GM23248 (cell line): Measurements from ENCODE around the gene SPINT1. TPM values are rescaled to one million over a fixed set of nuclear protein-coding genes. Genes with fewer than 3 reads are reported as not detected.

Experiments used
- DNase-seq: peaks from one replicate; pipeline ENCODE4 v3.0.0-alpha.2; 2015
- H2AFZ ChIP-seq: fragments of 200-600 bp; sonication (generic); 2 replicates; pipeline ENCODE4 v1.6.1; 2016; ENCODE audit warnings: antibody characterized with exemption
- H3F3A ChIP-seq: fragments of 200-600 bp; sonication (generic); 2 replicates; pipeline ENCODE4 v1.6.1; 2016; ENCODE audit warnings: mild to moderate bottlenecking, antibody characterized with exemption, mixed run types; ENCODE audit not compliant: insufficient read depth
- H3K27ac ChIP-seq: fragments of 200-600 bp; sonication (generic); 2 replicates; pipeline ENCODE4 v1.5.1; 2016; ENCODE audit warnings: mild to moderate bottlenecking
- H3K27me3 ChIP-seq: fragments of 200-600 bp; sonication (generic); replicated peaks from 2 replicates; pipeline ENCODE4 v1.6.1; 2016; ENCODE audit warnings: mild to moderate bottlenecking; ENCODE audit not compliant: insufficient read depth
- H3K36me3 ChIP-seq: fragments of 200-600 bp; sonication (generic); 2 replicates; pipeline ENCODE4 v1.6.1; 2016; ENCODE audit warnings: low read depth, mild to moderate bottlenecking
- H3K4me1 ChIP-seq: fragments of 200-600 bp; sonication (generic); 2 replicates; pipeline ENCODE4 v1.6.1; 2016; ENCODE audit warnings: mild to moderate bottlenecking; ENCODE audit not compliant: insufficient read depth
- H3K4me2 ChIP-seq: fragments of 200-600 bp; sonication (generic); one replicate; pipeline ENCODE4 v1.6.1; 2016; ENCODE audit warnings: mild to moderate bottlenecking; ENCODE audit not compliant: unreplicated experiment
- H3K4me3 ChIP-seq: fragments of 200-600 bp; sonication (generic); 2 replicates; pipeline ENCODE4 v1.5.1; 2016; ENCODE audit warnings: mild to moderate bottlenecking
- H3K79me2 ChIP-seq: fragments of 200-600 bp; sonication (generic); 2 replicates; pipeline ENCODE4 v1.6.1; 2016; ENCODE audit warnings: mild to moderate bottlenecking; ENCODE audit not compliant: insufficient read depth
- H3K9ac ChIP-seq: fragments of 200-600 bp; sonication (generic); 2 replicates; pipeline ENCODE4 v1.6.1; 2016; ENCODE audit warnings: mild to moderate bottlenecking
- H3K9me2 ChIP-seq: fragments of 200-600 bp; sonication (generic); 2 replicates; pipeline ENCODE4 v1.6.1; 2016; ENCODE audit warnings: mixed run types, mild to moderate bottlenecking, moderate library complexity; ENCODE audit not compliant: insufficient read depth
- H3K9me3 ChIP-seq: fragments of 200-600 bp; sonication (generic); one replicate; pipeline ENCODE4 v1.6.1; 2017; ENCODE audit warnings: low read depth
- H4K20me1 ChIP-seq: fragments of 200-600 bp; sonication (generic); 2 replicates; pipeline ENCODE4 v1.6.0; 2016; ENCODE audit not compliant: insufficient read depth
- EZH2 ChIP-seq: fragments of 200-600 bp; sonication (generic); IDR thresholded peaks from 2 replicates; pipeline ENCODE4 v1.6.1; 2018; ENCODE audit warnings: antibody characterized with exemption, mild to moderate bottlenecking; ENCODE audit not compliant: insufficient read depth, poor library complexity, severe bottlenecking
- EZH2phosphoT487 ChIP-seq: fragments of 200-600 bp; sonication (generic); IDR thresholded peaks from 2 replicates; pipeline ENCODE4 v1.6.1; 2018; ENCODE audit warnings: antibody characterized with exemption, moderate library complexity, mild to moderate bottlenecking, low read depth; ENCODE audit not compliant: insufficient read depth
- WGBS, 2 experiments: methylation state at CpG; one replicate each; pipeline ENCODE4 v1.1.6; 2015 to 2017; ENCODE audit warnings: low lambda C conversion rate in 2 of 2, low coverage in 1 of 2; ENCODE audit errors: missing lambda C conversion rate in 2 of 2; 5-methylcytosine and 5-hydroxymethylcytosine counted together
- in situ Hi-C: fragments of 300-500 bp; cut with MboI; formaldehyde crosslinking; loops from 2 replicates; pipeline ENCODE4 v1.15.0; 2020
- polyA plus RNA-seq: library from polyadenylated mRNA; unstranded; fragments of >200 nt; fragmentation: Nextera tagmentation; extraction: Ambion mirVana; gene quantifications from 2 replicates; pipeline ENCODE4 v1.2.1, GENCODE V29; 2016
- total RNA-seq: library from RNA; depleted of rRNA; stranded (reverse); fragments of >200 nt; shearing (Covaris generic); gene quantifications from 2 replicates; pipeline ENCODE4 v1.2.3, GENCODE V29; 2014

Gene SPINT1
- total and polyA plus RNA-seq, 2 experiments from 2014 or later = 0.19 to 7.8 TPM

GRCh38 chr15:40831861-40832260, 12.0 kb upstream of the SPINT1 start:
- in situ Hi-C loops = no loop called here
- Histone ChIP-seq H3K79me2 (no peaks in the 10 kb centered on the region), H3K27me3 (peaks cover 13% of the 10 kb centered on the region; the same call in 1 of the 2 replicates), H3K9me3 (no peaks in the 10 kb centered on the region), H3K4me2 (no peak overlapping the region), H3K9me2 (no peaks in the 10 kb centered on the region), H3K9ac (no peak overlapping the region), H4K20me1 (no peaks in the 10 kb centered on the region), H3K36me3 (no peaks in the 10 kb centered on the region), H3K4me3 (no peak overlapping the region), H3F3A (peaks cover 3% of the 10 kb centered on the region; the same call in 1 of the 2 replicates), H2AFZ (no peak overlapping the region), H3K27ac (no peak overlapping the region), H3K4me1 (no peaks in the 10 kb centered on the region)
- DNase-seq = no peak
- TF ChIP-seq EZH2 (no peak), EZH2phosphoT487 (no peak)
- WGBS, 2 experiments = 0 to 9% methylated on average over 1 of the region's 1 CpG

DNA sequence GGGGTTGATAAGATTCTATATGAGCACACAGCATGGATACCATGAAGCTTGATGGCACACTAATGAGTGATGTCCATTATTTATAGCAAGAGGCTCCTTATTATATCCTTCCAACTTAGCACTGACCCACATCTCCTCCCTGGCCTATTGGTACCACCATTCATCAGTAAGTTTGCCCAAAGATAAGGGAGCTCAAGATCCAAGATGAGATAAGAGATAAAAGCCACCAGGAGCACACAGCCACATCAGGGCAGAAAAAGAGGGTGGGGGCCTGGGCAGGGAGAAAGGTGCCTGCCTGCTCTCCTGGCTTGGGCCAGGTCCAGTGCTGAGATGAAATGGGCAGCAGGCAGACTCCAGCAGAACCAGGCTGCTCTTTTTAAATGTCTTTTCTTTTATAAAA, 10.9 kb upstream of the SPINT1 start:
- Histone ChIP-seq H3K27ac (no peak overlapping the region), H3K36me3 (no peaks in the 10 kb centered on the region), H3K27me3 (peaks cover 8% of the 10 kb centered on the region; the same call in 1 of the 2 replicates), H3K4me3 (no peak overlapping the region), H2AFZ (no peak overlapping the region), H3K79me2 (no peaks in the 10 kb centered on the region), H3K9me2 (no peaks in the 10 kb centered on the region), H3K9me3 (no peaks in the 10 kb centered on the region), H3K9ac (no peak overlapping the region), H3F3A (peaks cover 3% of the 10 kb centered on the region; the same call in 1 of the 2 replicates), H3K4me2 (no peak overlapping the region), H3K4me1 (no peaks in the 10 kb centered on the region), H4K20me1 (no peaks in the 10 kb centered on the region)
- DNase-seq = no peak
- in situ Hi-C loops = no loop called here
- TF ChIP-seq EZH2 = no peak
- no peak for TF ChIP-seq EZH2phosphoT487

- H3F3A ChIP-seq = peaks cover 3% of the 10 kb centered on the region; the same call in 1 of the 2 replicates
- H3K27ac ChIP-seq = no peak overlapping the region
- 92 to 95% methylated on average over 1 of the region's 1 CpG for WGBS, 2 experiments
- no peaks in the 10 kb centered on the region for H4K20me1 ChIP-seq
- H3K4me3 ChIP-seq = no peak overlapping the region
- H2AFZ ChIP-seq = no peak overlapping the region
- in situ Hi-C loops = no loop called here
- no peaks in the 10 kb centered on the region for H3K79me2 ChIP-seq
- H3K4me1 ChIP-seq = no peaks in the 10 kb centered on the region
- no peak overlapping the region for H3K9ac ChIP-seq
- no peaks in the 10 kb centered on the region for H3K9me3 ChIP-seq
- H3K36me3 ChIP-seq = no peaks in the 10 kb centered on the region
- no peak overlapping the region for H3K4me2 ChIP-seq
- no peaks in the 10 kb centered on the region for H3K27me3 ChIP-seq
- no peaks in the 10 kb centered on the region for H3K9me2 ChIP-seq
- DNase-seq = no peak
- no peak for TF ChIP-seq EZH2phosphoT487
- TF ChIP-seq EZH2 = no peak
Measured at GRCh38 chr15:40836020-40836419, 7.8 kb upstream of the SPINT1 start.

GRCh38 chr15:40838756-40839155, 5.1 kb upstream of the SPINT1 start:
- peaks cover 3% of the 10 kb centered on the region; the same call in 1 of the 2 replicates for H3F3A ChIP-seq
- H3K27me3 ChIP-seq = no peaks in the 10 kb centered on the region; the same call in 1 of the 2 replicates
- H3K9me3 ChIP-seq = no peaks in the 10 kb centered on the region
- H3K36me3 ChIP-seq = no peaks in the 10 kb centered on the region
- H3K79me2 ChIP-seq = no peaks in the 10 kb centered on the region
- in situ Hi-C loops = no loop called here
- no peaks in the 10 kb centered on the region for H4K20me1 ChIP-seq
- no peak overlapping the region for H3K4me3 ChIP-seq
- H3K4me2 ChIP-seq = no peak overlapping the region
- H3K9ac ChIP-seq = no peak overlapping the region
- no peaks in the 10 kb centered on the region for H3K9me2 ChIP-seq
- TF ChIP-seq EZH2 (no peak), EZH2phosphoT487 (no peak)
- no peak overlapping the region for H2AFZ ChIP-seq
- no peaks in the 10 kb centered on the region for H3K4me1 ChIP-seq
- peak; percentile 27 for DNase-seq
- 60 to 67% methylated on average over 5 of the region's 5 CpGs for WGBS, 2 experiments
- no peak overlapping the region for H3K27ac ChIP-seq

DNA sequence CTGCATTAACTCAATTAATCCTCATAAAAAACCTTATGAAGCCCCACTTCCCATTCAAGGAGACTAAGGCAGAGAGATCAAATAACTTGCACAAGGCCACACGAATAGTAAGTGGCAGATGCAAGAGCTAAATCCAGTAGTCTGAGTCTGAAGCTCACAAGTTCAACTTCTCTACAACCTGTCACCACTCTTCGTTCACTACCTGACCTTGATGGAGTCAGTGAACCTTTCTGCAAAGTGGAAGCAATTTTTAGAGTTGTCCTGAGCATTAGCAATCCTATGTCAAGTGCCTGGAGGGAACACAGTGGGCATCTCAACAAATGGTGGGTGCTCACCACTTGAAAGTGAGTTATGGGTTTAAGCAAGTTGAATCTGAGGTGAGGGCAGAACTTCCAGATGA, 2.1 kb upstream of the SPINT1 start:
- Histone ChIP-seq H3K27me3 (peaks cover 13% of the 10 kb centered on the region; the same call in 1 of the 2 replicates), H3K4me1 (no peaks in the 10 kb centered on the region), H3K27ac (no peak overlapping the region), H3K9ac (no peak overlapping the region), H3K4me3 (no peak overlapping the region), H3K4me2 (no peak overlapping the region), H3K79me2 (no peaks in the 10 kb centered on the region), H2AFZ (no peak overlapping the region), H3F3A (no peaks in the 10 kb centered on the region), H4K20me1 (no peaks in the 10 kb centered on the region), H3K9me3 (no peaks in the 10 kb centered on the region), H3K9me2 (no peaks in the 10 kb centered on the region), H3K36me3 (no peaks in the 10 kb centered on the region)
- TF ChIP-seq EZH2phosphoT487 = no peak
- no peak for TF ChIP-seq EZH2
- in situ Hi-C loops = no loop called here
- no peak for DNase-seq
- 47 to 59% methylated on average over 2 of the region's 2 CpGs for WGBS, 2 experiments
